Natural killer cell (primary cell): ENCODE results near the gene HOXC9. TPM values are rescaled to one million over a fixed set of nuclear protein-coding genes. Genes with fewer than 3 reads are reported as not detected.

Experiments used
- ATAC-seq, 3 donors: fragments of 150-1000 bp in 2 of 3; fragments of 200-7000 bp in 1 of 3; cut with Tn5 transposase; 1 replicate in 1 of 3; 2 replicates in 2 of 3; pipeline ENCODE4 v1.10.0; 2021; ENCODE audit warnings: mild to moderate bottlenecking in 2 of 3, moderate library complexity in 2 of 3
- DNase-seq, 2 donors: peaks; one replicate each; pipeline versions ENCODE4 v3.0.0 to v3.0.0-alpha.2; 2013 to 2021; ENCODE audit warnings: mixed read lengths in 1 of 2
- H3K27ac ChIP-seq: one replicate; pipeline ENCODE4 v1.5.1; 2013; ENCODE audit warnings: mild to moderate bottlenecking, low read length
- H3K27me3 ChIP-seq: one replicate; pipeline ENCODE4 v1.6.1; 2013; ENCODE audit warnings: low read length; ENCODE audit not compliant: control insufficient read depth, insufficient read depth
- H3K36me3 ChIP-seq: one replicate; pipeline ENCODE4 v1.6.1; 2013; ENCODE audit warnings: low read length; ENCODE audit not compliant: control insufficient read depth, insufficient read depth
- H3K4me1 ChIP-seq: one replicate; pipeline ENCODE4 v1.6.1; 2013; ENCODE audit warnings: low read length; ENCODE audit not compliant: control insufficient read depth, insufficient read depth
- H3K4me3 ChIP-seq: one replicate; pipeline ENCODE4 v1.5.1; 2013; ENCODE audit warnings: low read length
- H3K9me3 ChIP-seq: one replicate; pipeline ENCODE4 v1.6.1; 2013; ENCODE audit warnings: low read length; ENCODE audit not compliant: control insufficient read depth, insufficient read depth
- H3K27ac Mint-ChIP-seq, 2 donors: one replicate each; pipeline ENCODE4 v1.8.0; 2022; ENCODE audit warnings: mild to moderate bottlenecking in 2 of 2, mixed read lengths in 2 of 2, moderate library complexity in 1 of 2
- H3K27me3 Mint-ChIP-seq, 2 donors: one replicate each; pipeline ENCODE4 v1.8.0; 2022; ENCODE audit warnings: low read depth in 2 of 2, mixed read lengths in 2 of 2
- H3K36me3 Mint-ChIP-seq: one replicate; pipeline ENCODE4 v1.8.0; 2022; ENCODE audit warnings: mixed read lengths
- H3K4me1 Mint-ChIP-seq, 2 donors: one replicate each; pipeline ENCODE4 v1.8.0; 2022; ENCODE audit warnings: mixed read lengths in 2 of 2
- H3K4me3 Mint-ChIP-seq: one replicate; pipeline ENCODE4 v1.8.0; 2022; ENCODE audit warnings: mild to moderate bottlenecking, moderate library complexity, mixed read lengths
- H3K9me3 Mint-ChIP-seq, 2 donors: one replicate each; pipeline ENCODE4 v1.8.0; 2022; ENCODE audit warnings: mixed read lengths in 2 of 2
- CTCF ChIP-seq: fragments of 200-600 bp; IDR thresholded peaks from one replicate; pipeline ENCODE4 v1.8.0; 2022; ENCODE audit warnings: antibody characterized with exemption
- WGBS: methylation state at CpG from one replicate; pipeline ENCODE4 v1.1.7; 2013; ENCODE audit warnings: missing lambda C conversion rate; ENCODE audit not compliant: insufficient coverage; 5-methylcytosine and 5-hydroxymethylcytosine counted together
- intact Hi-C: fragments of 100-400 bp; cut with micrococcal nuclease; formaldehyde crosslinking; loops from one replicate; pipeline ENCODE4 v1.14.2; 2022
- total RNA-seq, 4 donors: library from RNA; stranded (reverse); fragments of 120-200 nt in 1 of 4; gene quantifications; one replicate each; pipeline versions ENCODE4 v1.2.3 to v1.2.4, GENCODE V29; 2013 to 2022

The HOXC9 gene
- total RNA-seq, 3 donors from 2014 or later (not counting 1 experiment from before 2014, with no cell fraction given): not detected

GRCh38 chr12:54051874-54052437 is 52.0 kb downstream of the HOXC9 start:
- Mint-ChIP-seq H3K27me3 (peaks cover 71 to 74% of the 10 kb centered on the region in 2 donors), H3K4me1 (peaks cover 36 to 51% of the 10 kb centered on the region in 2 donors), H3K27ac (peak overlapping the region in 1 of 2 donors; percentile 71), H3K36me3 (no peaks in the 10 kb centered on the region), H3K4me3 (peak overlapping the region; percentile 76), H3K9me3 (no peaks in the 10 kb centered on the region)
- 33% methylated on average over 23 of the region's 24 CpGs for WGBS
- intact Hi-C loops: no loop called here
- peaks cover 66% of the 10 kb centered on the region for H3K27me3 ChIP-seq
- H3K36me3 ChIP-seq: no peaks in the 10 kb centered on the region
- H3K4me3 ChIP-seq: no peak overlapping the region
- DNase-seq: peak in 1 of 2 donors; percentile 20
- ATAC-seq: no peak
- H3K9me3 ChIP-seq: no peaks in the 10 kb centered on the region
- peaks cover 53% of the 10 kb centered on the region for H3K4me1 ChIP-seq
- no peak for TF ChIP-seq CTCF
- peak overlapping the region; percentile 95 for H3K27ac ChIP-seq

- H3K27ac ChIP-seq: peak overlapping the region; percentile 95
- Mint-ChIP-seq H3K27me3 (peaks cover 69 to 74% of the 10 kb centered on the region in 2 donors), H3K4me3 (peak overlapping the region; percentile 76), H3K9me3 (no peaks in the 10 kb centered on the region), H3K36me3 (no peaks in the 10 kb centered on the region), H3K27ac (peak overlapping the region; percentile 63 to 71), H3K4me1 (peaks cover 36 to 48% of the 10 kb centered on the region in 2 donors)
- 28% methylated on average over 5 of the region's 10 CpGs for WGBS
- no peaks in the 10 kb centered on the region for H3K36me3 ChIP-seq
- H3K4me1 ChIP-seq: peaks cover 48% of the 10 kb centered on the region
- no peak for DNase-seq
- H3K4me3 ChIP-seq: peak overlapping the region; percentile 83
- no peaks in the 10 kb centered on the region for H3K9me3 ChIP-seq
- H3K27me3 ChIP-seq: peaks cover 66% of the 10 kb centered on the region
- no peak for TF ChIP-seq CTCF
- peak in 2 of 3 donors; percentile 3 to 6 for ATAC-seq
- intact Hi-C loops: no loop called here
Measured at GRCh38 chr12:54052438-54053002, 52.6 kb downstream of the HOXC9 start.

Other genes with a start within 250 kb of the HOXC9 start
- gene CISTR, start 248.2 kb upstream of the HOXC9 start, total RNA-seq: not detected
- gene HOXC13, start 61.3 kb upstream of the HOXC9 start, total RNA-seq: not detected
- not detected for gene HOXC12, start 45.3 kb upstream of the HOXC9 start, total RNA-seq
- not detected for gene HOXC11, start 27.0 kb upstream of the HOXC9 start, total RNA-seq
- not detected for gene HOTAIR, start 25.2 kb upstream of the HOXC9 start, total RNA-seq
- gene HOXC10, start 15.0 kb upstream of the HOXC9 start, total RNA-seq: not detected
- not detected for gene HOXC8, start 8.8 kb downstream of the HOXC9 start, total RNA-seq
- gene HOXC6, start 28.3 kb downstream of the HOXC9 start, total RNA-seq: not detected
- under 1 TPM in 1 of 3 donors, not detected in 2; 0.20 TPM for gene HOXC5, start 32.9 kb downstream of the HOXC9 start, total RNA-seq
- 1 to 10 TPM in 2 of 3 donors, under 1 TPM in 1; 0.95 to 3.2 (median 1.8) TPM for gene HOXC4, start 53.7 kb downstream of the HOXC9 start, total RNA-seq
- gene SMUG1, start 188.8 kb downstream of the HOXC9 start, total RNA-seq: 10 to 100 TPM; 10.8 to 15.6 (median 12.3) TPM